ENCODE data around the gene GNG7.

DNA sequence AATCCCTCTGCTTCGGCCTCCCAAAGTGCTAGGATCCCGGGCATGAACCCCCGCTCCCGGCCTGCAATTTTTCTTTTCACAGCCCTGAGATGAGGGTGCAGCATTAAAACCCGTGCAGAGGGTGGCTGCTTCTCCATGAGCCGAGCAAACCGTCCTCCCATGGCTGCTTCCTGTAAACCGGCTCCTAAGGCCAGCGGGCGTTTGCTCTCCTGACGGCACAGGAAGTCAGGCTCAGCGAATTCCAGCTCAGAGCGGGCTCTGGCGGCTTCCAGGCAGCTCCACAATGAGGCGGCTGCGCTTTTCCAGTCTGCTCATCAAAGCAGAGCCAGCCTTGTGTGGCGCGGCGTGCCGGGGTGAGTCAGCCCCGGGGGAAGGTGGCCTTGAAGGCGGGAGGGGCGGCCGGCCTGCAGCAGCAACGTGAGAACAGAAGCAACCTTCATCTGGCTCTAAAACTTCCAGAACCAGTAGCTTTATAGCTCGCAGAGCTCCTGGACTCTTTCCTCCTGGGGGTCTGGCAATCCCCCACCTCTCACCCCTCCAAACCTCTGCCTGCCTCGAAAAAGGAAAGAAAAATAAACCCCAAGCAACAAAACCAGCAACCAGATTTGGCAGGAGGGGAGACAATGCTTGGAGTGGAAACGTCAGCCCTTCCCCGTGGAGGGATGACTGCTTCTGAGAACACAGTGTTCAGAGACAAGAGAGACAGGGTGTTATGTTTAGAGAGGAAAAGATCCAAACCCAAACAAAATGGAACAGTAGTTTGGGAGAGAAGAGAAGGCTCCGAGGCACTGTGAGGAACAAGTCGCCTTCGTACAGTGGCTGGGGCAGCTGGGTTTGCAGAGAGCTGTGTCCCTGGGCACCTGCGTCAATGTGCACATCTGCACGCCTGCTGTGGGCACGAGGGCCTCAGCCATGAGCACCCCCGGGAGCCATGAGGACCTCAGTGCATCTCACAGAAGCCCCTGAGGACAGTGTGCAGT is 158.7 kb downstream of the GNG7 start:
- TF ChIP-seq POLR2AphosphoS5 (IDR thresholded peaks at IDR 0.05; ENCODE audit: low read depth, low read length) (no peak), TAF1 (IDR thresholded peaks at IDR 0.05; ENCODE audit: low read depth, low read length) (no peak), POLR2A (IDR thresholded peaks at IDR 0.05; ENCODE audit: low read depth, low read length) (no peak), POU2F2 (IDR thresholded peaks at IDR 0.05; ENCODE audit: low read depth, low read length) (no peak), PAX5 (IDR thresholded peaks at IDR 0.05; ENCODE audit: insufficient read depth, low read length, severe bottlenecking) (peak; percentile 36)

Measured in GM12891 (cell line).